ENCODE data around the gene RAP1GAP.
"Not testable (repeated sequence)": the region's sequence is repeated elsewhere in the genome, so short reads cannot be mapped to it uniquely, and the experiment has no call there.

Gene RAP1GAP

DNA sequence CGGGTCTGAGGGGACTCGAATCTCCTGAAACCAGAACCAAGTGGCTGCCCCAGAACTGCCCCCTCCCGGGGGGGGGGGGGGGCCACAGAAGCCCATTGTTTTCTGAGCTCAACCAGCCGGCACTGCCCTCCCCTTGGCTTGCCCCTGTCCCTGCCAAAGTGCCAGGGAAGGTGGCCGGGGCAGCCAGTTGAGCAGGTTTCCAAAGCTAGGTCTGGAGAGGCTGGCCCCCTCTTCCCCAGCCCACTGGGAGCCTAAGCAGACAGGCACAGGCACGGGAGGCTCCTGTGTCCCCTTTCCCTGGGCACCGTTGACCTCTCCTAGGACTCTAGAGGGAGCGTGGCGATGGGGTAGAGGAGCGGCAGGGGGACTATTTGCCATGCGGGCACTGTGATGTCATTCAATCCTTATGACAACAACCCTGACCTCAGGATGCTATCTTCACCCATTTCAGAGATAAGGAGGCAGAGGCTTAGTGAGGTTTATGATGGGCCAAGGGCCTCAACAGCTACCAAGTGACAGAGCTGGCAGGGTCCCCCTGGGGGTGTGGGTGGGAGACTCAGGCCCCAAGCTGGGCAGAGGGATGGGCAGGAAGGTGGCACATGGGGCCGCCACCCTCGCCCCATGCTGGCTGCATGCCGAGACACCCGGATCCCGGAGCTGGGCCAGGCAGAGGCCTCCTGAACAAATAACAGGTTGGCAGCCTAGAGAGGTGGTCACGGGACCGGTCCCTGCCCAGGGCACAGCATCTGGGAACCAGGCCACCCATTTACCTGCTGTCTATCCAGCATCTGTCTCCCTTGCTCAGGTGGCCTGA lies 35.0 kb downstream of the RAP1GAP start:
- Mint-ChIP-seq H3K36me3 (ENCODE audit: low read depth) (no peaks in the 10 kb centered on the region), H3K27me3 (peaks cover 12% of the 10 kb centered on the region), H3K9me3 (no peaks in the 10 kb centered on the region), H3K27ac (no peak overlapping the region), H3K4me3 (no peak overlapping the region), H3K4me1 (ENCODE audit: low read depth) (peaks cover 14% of the 10 kb centered on the region)

DNA sequence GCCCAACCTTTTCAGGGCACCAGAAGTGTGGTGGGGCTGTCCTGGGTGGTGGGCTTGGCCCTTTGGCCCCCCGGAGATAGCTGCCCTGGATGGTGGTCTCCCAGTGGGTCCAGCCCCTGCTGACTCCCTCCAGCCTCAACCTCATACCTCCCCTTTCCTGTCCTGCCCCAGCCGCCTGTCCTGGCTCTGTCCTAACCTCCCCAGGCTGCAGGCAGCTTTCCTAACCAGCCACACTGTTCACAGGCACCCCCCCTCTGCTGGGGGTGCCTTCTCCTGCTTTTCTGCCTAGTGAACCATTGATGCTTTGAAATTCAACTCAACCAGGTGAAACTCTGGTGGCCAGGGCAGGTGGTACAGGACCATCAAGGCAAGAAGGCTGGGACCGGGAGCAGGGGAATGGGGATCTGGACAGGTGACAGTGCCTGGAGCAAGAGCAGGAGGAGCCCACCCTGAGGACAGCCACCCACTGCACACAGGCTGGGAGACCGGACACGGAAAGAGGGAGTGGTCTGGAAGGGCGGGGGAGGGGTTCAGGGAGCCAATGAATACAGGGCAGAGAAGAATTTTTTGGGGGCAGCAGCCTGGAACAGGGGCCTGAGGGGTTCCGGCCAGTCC lies 35.9 kb downstream of the RAP1GAP start:
- H3K4me3 Mint-ChIP-seq = no peak overlapping the region
- H3K36me3 Mint-ChIP-seq (ENCODE audit: low read depth) = no peaks in the 10 kb centered on the region
- H3K27ac Mint-ChIP-seq = no peak overlapping the region
- H3K9me3 Mint-ChIP-seq = no peaks in the 10 kb centered on the region
- peaks cover 5% of the 10 kb centered on the region for H3K4me1 Mint-ChIP-seq (ENCODE audit: low read depth)
- peaks cover 12% of the 10 kb centered on the region for H3K27me3 Mint-ChIP-seq

DNA sequence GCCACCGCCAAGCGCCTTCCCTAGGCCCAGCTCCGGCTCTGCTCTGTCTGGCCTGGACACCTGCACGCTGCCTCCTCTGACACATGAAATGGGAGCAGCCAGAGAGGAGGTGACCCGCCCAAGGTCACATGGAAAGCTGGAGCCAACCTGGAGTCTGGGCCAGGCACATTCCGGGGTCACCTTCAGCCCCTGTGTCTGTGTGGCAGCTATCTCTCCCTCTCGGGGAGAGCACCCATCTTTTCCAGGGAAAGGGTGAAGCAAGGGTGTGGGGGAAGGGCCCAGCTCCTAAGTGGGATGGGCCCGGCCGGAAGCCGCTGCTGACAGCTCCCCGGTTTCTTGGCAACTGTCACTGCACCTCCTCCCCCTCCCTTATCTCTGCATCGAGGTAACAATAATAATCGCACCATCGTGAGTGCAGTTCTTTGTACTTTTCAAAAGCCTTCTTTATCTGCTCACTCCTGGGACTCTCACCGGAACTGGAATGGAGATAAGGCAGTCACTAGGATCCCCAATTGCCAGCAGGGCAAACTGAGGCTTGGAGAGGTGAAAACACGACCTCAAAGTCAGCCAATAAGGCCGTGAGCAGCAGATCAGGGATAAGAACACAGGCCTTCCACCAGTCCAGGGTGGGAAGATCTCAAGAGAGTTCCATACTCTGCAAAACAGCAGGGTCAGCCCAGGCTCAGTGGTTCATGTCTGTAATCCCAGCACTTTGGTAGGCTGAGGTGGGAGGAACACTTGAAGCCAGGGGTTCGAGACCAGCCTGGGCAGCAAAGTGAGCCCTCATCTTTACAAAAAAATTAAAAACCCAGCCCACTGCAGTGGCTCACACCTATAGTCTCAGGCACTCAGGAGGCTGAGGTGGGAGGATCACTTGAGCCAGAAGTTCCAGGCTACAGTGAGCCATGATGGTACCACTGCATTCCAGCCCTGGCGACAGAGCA lies 36.9 kb downstream of the RAP1GAP start:
- Mint-ChIP-seq H3K27me3 (peaks cover 12% of the 10 kb centered on the region), H3K36me3 (ENCODE audit: low read depth) (no peaks in the 10 kb centered on the region), H3K27ac (no peak overlapping the region), H3K9me3 (no peaks in the 10 kb centered on the region), H3K4me3 (no peak overlapping the region), H3K4me1 (ENCODE audit: low read depth) (no peaks in the 10 kb centered on the region)

DNA sequence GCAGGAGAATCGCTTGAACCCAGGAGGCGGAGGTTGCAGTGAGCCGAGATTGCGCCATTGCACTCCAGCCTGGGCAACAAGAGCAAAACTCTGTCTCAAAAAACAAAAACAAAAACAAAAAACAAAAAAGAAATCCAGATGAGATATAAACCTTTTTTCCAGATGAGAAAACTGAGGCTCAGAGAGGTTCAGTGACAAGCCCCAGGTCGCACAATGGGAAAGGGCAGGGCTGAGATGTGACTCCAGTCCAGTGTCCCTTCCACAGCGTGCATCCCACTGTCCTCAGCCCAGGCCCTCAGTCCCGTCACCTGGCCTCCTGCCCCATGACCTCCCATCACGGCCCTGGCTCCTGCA lies 37.6 kb downstream of the RAP1GAP start:
- peaks cover 12% of the 10 kb centered on the region for H3K27me3 Mint-ChIP-seq
- not testable (repeated sequence) for H3K9me3 Mint-ChIP-seq; H3K36me3 Mint-ChIP-seq (ENCODE audit: low read depth); H3K4me3 Mint-ChIP-seq; H3K27ac Mint-ChIP-seq; H3K4me1 Mint-ChIP-seq (ENCODE audit: low read depth)

DNA sequence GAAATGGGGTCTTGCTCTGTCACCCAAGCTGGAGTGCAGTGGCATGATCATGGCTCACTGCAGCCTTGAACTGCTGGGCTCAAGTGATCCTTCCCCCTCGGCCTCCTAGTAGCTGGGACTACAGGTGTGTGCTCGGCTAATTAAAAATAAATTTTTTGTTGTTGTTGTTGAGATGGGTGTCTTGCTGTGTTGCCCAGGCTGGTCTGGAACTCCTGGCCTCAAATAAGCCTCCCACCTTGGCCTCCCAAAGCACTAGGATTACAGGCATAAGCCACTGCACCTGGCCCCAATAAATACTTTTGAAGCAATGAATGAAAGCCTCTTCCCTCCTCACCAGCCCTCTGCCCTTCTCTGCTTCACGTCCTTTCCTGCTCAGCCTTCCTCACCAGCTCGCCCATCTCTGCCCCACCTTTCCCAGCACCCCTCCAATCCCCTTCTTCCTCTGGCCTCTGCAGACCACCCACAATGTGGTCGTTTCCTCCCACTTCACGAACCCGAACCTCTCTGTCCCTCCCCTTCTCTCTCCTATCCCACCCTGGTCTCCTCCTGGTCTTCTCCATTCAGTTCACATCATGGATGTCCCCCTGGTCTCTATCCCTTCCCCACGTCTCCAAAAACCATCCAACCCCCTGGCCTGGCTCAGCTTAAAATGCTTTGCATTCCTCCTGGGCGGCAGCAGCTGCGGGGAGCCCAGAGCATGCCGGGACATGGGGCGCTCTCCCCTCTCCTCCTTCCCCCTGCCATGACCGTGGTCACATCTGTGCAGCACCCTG lies 38.4 kb downstream of the RAP1GAP start:
- H3K4me1 Mint-ChIP-seq (ENCODE audit: low read depth) = no peaks in the 10 kb centered on the region
- no peak overlapping the region for H3K4me3 Mint-ChIP-seq
- no peaks in the 10 kb centered on the region for H3K9me3 Mint-ChIP-seq
- peaks cover 12% of the 10 kb centered on the region for H3K27me3 Mint-ChIP-seq
- no peaks in the 10 kb centered on the region for H3K36me3 Mint-ChIP-seq (ENCODE audit: low read depth)
- no peak overlapping the region for H3K27ac Mint-ChIP-seq

DNA sequence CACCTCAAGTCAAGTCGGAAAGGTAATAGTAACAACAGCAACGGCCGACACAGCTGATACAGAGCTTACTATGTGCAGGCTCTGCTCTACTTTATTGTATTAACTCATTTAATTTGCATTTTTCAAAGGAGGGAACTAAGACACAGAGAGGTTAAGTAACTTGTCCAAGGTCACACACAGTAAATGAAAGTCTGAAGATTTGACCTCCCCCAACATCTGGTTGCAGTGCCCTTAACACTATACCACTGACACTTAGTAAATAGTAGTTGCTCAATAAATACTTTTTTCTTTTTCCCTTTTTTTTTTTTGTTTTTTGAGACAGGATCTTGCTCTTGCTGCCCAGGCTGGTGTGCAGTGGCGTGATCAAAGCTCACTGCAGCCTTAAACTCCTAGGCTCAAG lies 39.2 kb downstream of the RAP1GAP start:
- H3K9me3 Mint-ChIP-seq = no peaks in the 10 kb centered on the region
- no peak overlapping the region for H3K4me3 Mint-ChIP-seq
- H3K27me3 Mint-ChIP-seq = peaks cover 9% of the 10 kb centered on the region
- H3K27ac Mint-ChIP-seq = no peak overlapping the region
- no peaks in the 10 kb centered on the region for H3K4me1 Mint-ChIP-seq (ENCODE audit: low read depth)
- no peaks in the 10 kb centered on the region for H3K36me3 Mint-ChIP-seq (ENCODE audit: low read depth)

- Mint-ChIP-seq H3K27ac (no peak overlapping the region), H3K4me3 (no peak overlapping the region), H3K9me3 (no peaks in the 10 kb centered on the region), H3K36me3 (ENCODE audit: low read depth) (no peaks in the 10 kb centered on the region), H3K27me3 (peaks cover 12% of the 10 kb centered on the region), H3K4me1 (ENCODE audit: low read depth) (no peaks in the 10 kb centered on the region)
Measured at GRCh38 chr1:21628798-21629393, 40.3 kb downstream of the RAP1GAP start.

DNA sequence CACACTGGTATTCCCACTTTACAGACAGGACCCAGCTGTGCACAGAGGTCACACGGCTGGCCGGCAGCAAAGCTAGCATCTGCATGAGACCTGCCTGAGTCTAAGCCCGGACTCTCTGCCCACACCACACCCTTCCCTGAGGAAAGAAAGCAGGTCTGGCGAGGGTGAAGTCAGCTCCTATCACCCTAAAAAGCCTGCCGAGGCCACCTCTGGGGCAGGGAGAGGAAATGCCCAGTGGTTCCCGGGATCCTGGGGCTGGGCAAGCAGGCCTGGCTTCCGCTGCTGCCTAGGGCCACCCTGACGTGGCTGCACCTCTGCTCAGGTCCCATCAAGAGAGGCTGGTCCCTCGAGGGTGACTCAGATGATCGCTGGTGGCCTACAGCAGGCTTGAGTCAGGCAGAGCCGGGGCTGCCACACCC lies 42.2 kb downstream of the RAP1GAP start:
- Mint-ChIP-seq H3K4me1 (ENCODE audit: low read depth) (no peaks in the 10 kb centered on the region), H3K4me3 (no peak overlapping the region), H3K36me3 (ENCODE audit: low read depth) (no peaks in the 10 kb centered on the region), H3K9me3 (no peaks in the 10 kb centered on the region), H3K27me3 (peaks cover 14% of the 10 kb centered on the region), H3K27ac (no peak overlapping the region)

GRCh38 chr1:21625390-21626190 lies 43.6 kb downstream of the RAP1GAP start:
- no peaks in the 10 kb centered on the region for H3K36me3 Mint-ChIP-seq (ENCODE audit: low read depth)
- H3K27me3 Mint-ChIP-seq = peaks cover 21% of the 10 kb centered on the region
- no peak overlapping the region for H3K4me3 Mint-ChIP-seq
- H3K9me3 Mint-ChIP-seq = no peaks in the 10 kb centered on the region
- peaks cover 4% of the 10 kb centered on the region for H3K4me1 Mint-ChIP-seq (ENCODE audit: low read depth)
- H3K27ac Mint-ChIP-seq = no peak overlapping the region

DNA sequence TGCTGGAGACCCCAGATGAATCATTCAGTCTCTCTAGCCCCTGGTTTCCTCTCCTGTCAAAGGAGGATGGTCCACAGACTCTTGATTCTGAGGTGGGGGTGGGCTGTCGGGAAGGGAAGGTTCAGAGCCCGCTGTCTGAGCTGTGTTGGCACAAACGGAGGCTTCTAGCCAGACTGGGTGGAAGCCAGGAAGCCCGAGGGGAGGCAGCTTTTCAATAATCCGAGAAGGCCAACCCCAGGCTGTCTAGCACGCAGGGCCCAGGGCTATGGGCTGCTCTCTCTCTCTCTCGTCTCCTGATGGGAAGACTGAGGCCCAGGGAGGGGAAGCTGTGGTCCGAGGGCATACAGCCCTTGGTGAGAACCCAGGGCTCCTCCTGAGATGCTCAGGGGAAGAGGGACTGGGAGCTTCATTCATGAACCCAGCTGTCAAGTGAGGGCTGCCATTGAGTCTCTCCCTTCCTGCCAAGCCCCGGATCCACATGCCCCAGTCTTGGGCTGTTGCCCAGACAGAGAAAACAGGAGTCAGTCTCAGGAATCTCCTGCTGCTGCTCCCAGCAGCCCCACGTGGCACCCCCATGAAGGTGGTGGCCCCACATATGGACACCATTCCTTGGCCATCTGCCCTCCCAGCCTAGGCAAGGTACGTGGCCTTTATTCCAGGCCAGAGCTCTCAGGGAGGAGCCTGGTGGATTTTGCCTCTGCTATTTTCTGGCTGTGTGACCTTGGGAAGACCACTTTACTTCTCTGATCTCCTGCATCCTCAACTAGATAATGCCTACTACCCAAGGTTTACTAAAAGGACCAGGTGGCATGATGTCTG lies 44.4 kb downstream of the RAP1GAP start:
- H3K27me3 Mint-ChIP-seq = peaks cover 21% of the 10 kb centered on the region
- H3K4me1 Mint-ChIP-seq (ENCODE audit: low read depth) = peaks cover 4% of the 10 kb centered on the region
- no peaks in the 10 kb centered on the region for H3K9me3 Mint-ChIP-seq
- no peaks in the 10 kb centered on the region for H3K36me3 Mint-ChIP-seq (ENCODE audit: low read depth)
- H3K27ac Mint-ChIP-seq = no peak overlapping the region
- H3K4me3 Mint-ChIP-seq = no peak overlapping the region

- Mint-ChIP-seq H3K27me3 (peaks cover 21% of the 10 kb centered on the region), H3K27ac (no peak overlapping the region), H3K4me1 (ENCODE audit: low read depth) (peaks cover 4% of the 10 kb centered on the region), H3K36me3 (ENCODE audit: low read depth) (no peaks in the 10 kb centered on the region), H3K4me3 (no peak overlapping the region), H3K9me3 (no peaks in the 10 kb centered on the region)
Measured at GRCh38 chr1:21623410-21623961, 45.7 kb downstream of the RAP1GAP start.

- H3K9me3 Mint-ChIP-seq = no peaks in the 10 kb centered on the region
Measured at GRCh38 chr1:21622466-21623315, 46.5 kb downstream of the RAP1GAP start.

More at GRCh38 chr1:21622466-21623315, 46.5 kb downstream of the RAP1GAP start:
- Mint-ChIP-seq H3K36me3 (ENCODE audit: low read depth) (no peaks in the 10 kb centered on the region), H3K27me3 (peaks cover 21% of the 10 kb centered on the region), H3K4me1 (ENCODE audit: low read depth) (peaks cover 4% of the 10 kb centered on the region), H3K4me3 (peak overlapping the region; percentile 47), H3K27ac (no peak overlapping the region)
